Adrenal gland (tissue), 5 donors: Measurements from ENCODE around the gene FOXD4.
"Not testable (repeated sequence)": the region's sequence is repeated elsewhere in the genome, so short reads cannot be mapped to it uniquely, and the experiment has no call there.

Source experiments
- POLR2A ChIP-seq, 2 donors: fragments of 450-650 bp; IDR thresholded peaks; one replicate each; pipeline ENCODE4 v1.6.1; 2017; ENCODE audit warnings: antibody characterized with exemption in 2 of 2, mild to moderate bottlenecking in 2 of 2, moderate library complexity in 1 of 2
- TF ChIP-seq, protein P1 (sequence below), 6 experiments: fragments of 450-650 bp in 4 of 6; fragments of 200-600 bp in 2 of 6; sonication (generic) in 1 of 6; IDR thresholded peaks; 1 replicate in 5 of 6; 2 replicates in 1 of 6; pipeline versions ENCODE4 v1.5.1 to v1.8.0; 2016 to 2021; ENCODE audit warnings: antibody characterized with exemption in 6 of 6, mild to moderate bottlenecking in 2 of 6, moderate library complexity in 1 of 6
- donor health status: DM: no; HTN: no; CAD: no.

DNA sequence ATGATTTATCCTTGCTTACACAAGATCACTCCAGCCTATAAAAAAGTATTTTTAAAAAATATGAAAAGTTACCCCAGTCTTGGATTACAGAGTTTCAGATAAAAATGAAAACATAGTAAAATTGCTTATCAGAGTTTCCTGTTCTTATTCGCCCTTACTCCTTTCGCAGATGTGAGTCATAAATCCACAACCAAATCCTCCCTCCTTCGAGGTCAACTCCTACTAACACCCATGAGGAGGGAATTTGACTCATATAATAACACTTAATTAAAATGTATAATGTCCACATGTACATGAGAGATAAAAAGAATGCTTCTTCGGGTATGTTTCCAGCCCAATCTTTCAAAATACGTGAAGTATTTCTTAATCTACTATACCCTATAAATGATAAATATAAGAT, 23.9 kb downstream of the FOXD4 start:
- TF ChIP-seq, protein P1, sequence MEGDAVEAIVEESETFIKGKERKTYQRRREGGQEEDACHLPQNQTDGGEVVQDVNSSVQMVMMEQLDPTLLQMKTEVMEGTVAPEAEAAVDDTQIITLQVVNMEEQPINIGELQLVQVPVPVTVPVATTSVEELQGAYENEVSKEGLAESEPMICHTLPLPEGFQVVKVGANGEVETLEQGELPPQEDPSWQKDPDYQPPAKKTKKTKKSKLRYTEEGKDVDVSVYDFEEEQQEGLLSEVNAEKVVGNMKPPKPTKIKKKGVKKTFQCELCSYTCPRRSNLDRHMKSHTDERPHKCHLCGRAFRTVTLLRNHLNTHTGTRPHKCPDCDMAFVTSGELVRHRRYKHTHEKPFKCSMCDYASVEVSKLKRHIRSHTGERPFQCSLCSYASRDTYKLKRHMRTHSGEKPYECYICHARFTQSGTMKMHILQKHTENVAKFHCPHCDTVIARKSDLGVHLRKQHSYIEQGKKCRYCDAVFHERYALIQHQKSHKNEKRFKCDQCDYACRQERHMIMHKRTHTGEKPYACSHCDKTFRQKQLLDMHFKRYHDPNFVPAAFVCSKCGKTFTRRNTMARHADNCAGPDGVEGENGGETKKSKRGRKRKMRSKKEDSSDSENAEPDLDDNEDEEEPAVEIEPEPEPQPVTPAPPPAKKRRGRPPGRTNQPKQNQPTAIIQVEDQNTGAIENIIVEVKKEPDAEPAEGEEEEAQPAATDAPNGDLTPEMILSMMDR (IDR thresholded peaks at IDR 0.05), result not testable (repeated sequence)
- not testable (repeated sequence) for TF ChIP-seq POLR2A (IDR thresholded peaks at IDR 0.05)
